Glomerular endothelial cell (primary cell): Measurements from ENCODE around the gene TAOK3. TPM values are rescaled to one million over a fixed set of nuclear protein-coding genes. Genes with fewer than 3 reads are reported as not detected.
"Not testable (repeated sequence)": the region's sequence is repeated elsewhere in the genome, so short reads cannot be mapped to it uniquely, and the experiment has no call there.

ENCODE experiments used
- DNase-seq: peaks from one replicate; pipeline ENCODE4 v3.0.0-alpha.2; 2011; ENCODE audit warnings: low read depth, low spot score; ENCODE audit errors: extremely low read depth
- total RNA-seq: library from RNA; depleted of rRNA; stranded (reverse); fragments of >200 nt; gene quantifications from 2 replicates; pipeline ENCODE4 v1.2.3, GENCODE V29; 2015

The TAOK3 gene
- 14.4 and 26.1 TPM in 2 replicates for total RNA-seq

DNA sequence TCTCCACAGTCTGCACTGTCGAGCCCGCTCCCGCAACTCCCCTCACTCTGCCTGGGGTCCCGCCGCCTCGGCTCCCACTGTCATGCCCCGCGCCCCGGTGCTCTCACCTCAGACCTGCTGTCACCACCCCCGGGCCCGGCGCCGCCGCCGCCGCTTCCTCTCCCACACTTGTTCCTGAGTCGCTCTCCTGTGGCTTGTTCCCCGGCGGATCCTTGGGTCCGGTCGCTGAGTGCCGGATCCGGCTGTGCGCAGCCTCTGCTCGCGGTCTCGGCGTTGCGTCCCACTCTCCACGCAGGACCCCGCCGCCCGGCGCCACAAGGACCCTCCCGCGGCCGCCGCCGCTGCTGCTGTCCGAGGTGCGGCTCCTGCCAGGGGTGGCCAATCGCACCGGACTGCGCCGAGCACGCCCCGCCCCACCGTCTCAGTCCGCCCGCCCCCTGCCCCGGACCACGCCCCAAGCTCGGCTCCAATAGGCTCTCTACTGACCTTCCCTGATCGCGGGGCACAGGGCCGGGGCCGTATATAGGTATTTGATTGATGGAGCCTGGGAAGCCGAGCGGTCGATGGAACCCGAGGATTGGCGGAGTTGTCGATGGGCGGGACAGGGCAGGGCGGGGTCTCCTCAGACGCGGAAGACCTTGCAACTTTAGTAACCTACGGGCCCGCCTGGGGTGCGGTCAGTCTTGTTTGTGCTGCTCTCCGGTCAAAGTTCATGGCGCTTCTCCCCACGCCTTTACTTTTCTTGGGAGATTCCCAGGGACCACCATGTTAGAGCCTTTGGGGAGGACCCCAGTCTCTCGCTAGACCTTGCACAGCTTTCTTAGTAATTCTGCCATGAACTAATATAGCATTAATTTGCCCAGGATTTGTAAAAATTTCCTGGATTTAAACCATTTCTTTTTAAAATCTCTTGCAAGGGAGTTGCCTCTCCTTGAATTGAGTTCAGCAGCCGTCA is at the start of gene TAOK3:
TAOK3 (minus strand) TSS at position 367 of the 955 bp plus-strand sequence. CDS start 117,340 bp downstream, outside the sequence.
- DNase-seq: peak; percentile 80

DNA sequence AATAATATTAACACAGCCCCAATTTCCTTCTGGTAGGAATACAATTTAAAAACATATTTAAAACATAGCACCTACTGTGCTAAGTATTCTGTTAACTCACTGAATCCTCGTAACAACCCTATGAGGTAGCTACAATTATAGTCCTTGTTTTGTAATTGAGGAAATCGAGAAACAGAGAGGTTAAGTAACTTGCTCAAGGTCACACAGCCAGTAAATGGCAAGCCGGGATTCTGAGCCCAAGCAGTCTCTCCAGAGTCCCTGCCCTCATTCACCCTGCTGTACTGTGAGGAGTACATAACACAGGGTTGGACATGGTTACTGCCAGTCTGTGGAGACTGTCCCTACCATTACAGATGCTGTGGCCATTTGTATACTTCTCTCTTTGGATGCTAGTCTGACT is 48.0 kb upstream of the TAOK3 start:
- DNase-seq: no peak

DNA sequence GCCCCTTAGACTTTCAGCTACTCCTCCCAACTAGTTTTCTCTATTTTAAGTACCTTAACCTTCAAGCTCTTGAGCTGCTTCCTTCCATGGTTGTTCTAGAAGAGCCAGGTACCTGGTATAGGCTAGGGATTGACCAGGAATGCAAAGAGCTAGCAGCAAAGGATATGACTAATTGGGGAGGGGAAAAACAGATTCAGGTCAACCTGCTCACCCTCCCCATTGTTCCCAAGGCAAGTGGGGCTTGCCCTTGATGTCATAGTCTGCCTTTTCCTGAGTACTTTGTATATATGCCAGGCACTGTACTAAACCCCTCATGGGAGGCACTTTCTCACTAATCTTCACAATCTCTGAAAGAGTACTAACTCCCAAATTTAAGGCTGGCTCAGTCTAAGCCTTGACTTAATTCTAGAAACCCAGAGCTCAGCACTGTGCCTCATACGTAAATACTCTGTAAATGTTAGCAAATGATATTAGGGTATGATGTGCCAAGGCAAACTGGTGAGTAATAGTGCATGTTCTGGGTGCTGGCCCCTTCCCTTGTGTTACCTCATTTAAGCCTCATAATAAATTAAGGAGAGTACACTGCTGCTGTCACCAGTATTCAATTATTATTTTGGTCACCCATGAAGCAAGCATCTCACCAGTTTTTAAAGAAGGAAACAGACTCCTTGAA is 45.8 kb upstream of the TAOK3 start:
- DNase-seq: peak; percentile 66

DNA sequence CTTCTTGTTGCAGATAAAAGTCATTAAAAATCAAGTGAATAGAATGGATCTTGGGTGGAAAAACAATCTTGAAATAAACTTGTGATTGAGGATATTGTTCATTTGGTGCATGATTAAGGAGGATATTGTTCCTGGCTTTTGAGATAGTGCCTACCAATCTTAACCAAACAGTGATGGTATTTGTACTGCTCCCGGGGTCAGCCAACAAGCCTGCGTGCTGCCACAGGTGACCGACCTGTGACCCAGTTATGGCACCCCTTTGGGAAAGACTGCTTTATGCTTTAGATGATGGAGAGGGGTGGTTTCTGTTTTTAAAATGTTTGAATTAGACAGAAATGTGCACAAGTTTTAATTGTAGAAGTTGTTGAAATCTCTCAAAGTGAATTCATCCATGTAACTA is 45.2 kb upstream of the TAOK3 start:
- no peak for DNase-seq

DNA sequence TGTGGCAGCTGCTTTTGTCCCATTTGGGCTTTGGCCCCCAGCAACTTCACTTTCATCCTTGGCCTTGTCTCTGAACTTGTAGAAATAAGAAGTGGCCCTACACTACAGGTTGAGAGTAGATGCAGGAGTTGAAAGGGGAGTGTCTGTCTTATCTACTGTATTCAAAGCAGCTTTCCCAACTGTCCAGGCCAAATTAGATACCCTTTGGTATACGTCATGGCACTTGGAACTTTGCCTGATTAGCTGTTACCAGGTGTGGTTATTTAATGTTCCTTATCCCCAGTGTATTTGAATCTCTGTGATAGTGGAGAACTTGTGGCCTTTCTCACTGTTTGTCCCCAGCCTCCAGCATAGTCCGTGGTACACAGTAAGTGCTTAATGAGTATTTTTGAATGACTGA is 37.1 kb upstream of the TAOK3 start:
- no peak for DNase-seq

DNA sequence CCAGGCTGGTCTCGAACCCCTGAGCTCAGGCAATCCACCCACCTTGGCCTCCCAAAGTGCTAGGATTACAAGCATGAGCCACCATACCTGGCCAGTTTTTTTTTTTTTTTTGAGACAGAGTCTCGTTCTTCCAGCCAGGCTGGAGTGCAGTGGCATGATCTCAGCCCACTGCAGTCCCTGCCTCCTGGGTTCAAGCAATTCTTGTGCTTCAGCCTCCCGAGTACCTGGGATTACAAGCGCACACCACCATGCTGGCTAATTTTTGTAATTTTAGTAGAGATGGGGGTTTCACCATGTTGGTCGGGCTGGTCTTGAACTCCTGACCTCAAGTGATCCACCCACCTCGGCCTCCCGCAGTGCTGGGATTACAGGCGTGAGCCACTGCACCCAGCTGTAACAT is 35.5 kb upstream of the TAOK3 start:
- not testable (repeated sequence) for DNase-seq

DNA sequence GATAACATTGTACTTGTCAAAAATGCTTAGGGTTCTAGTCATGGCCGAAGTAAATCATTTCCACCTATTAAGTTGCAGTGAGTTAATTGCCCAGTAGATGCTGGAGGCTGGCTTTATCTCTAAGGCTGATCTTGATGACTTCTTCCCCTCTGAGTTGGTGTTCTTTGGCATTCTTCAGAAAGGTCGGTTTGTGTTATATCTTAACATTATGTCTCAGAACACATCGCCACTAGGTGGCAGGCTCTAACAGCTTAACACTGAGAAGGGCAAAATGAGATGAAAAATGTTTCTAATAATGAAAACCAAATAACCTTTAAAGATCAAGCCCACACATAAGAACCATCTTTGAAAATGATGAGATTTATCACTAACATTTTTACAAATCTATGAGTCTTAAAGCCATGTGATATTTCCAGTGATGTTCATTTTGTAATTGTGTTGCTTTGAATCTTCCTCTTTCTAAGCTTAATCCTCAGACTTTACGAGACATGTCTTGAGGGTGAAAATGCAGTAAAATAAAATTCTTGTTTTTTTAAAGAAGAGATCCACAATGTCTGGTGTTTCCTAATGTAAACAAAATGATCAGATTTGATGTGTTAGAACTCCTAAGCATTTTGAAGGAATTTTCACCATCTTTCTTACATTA is 32.3 kb upstream of the TAOK3 start:
- DNase-seq: peak; percentile 74

DNA sequence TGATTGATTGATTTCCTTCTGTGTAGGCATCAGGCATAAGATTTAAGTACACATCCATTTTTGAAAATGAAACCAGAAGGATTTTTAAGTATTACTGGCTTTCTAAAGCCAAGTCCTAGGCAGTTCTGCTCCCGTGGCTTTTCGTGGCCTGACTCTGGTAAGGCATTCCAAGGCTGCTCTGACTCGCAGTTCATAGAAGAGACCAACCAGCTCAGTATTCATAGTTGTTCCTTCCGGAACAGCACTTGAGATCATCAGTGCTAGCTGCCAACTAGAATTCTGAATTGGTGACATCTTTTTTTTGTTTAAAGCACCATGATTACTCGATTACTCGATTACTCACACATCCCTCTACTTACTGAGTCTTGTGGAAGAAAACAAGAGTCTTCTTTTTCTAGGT is 29.5 kb upstream of the TAOK3 start:
- DNase-seq: no peak

DNA sequence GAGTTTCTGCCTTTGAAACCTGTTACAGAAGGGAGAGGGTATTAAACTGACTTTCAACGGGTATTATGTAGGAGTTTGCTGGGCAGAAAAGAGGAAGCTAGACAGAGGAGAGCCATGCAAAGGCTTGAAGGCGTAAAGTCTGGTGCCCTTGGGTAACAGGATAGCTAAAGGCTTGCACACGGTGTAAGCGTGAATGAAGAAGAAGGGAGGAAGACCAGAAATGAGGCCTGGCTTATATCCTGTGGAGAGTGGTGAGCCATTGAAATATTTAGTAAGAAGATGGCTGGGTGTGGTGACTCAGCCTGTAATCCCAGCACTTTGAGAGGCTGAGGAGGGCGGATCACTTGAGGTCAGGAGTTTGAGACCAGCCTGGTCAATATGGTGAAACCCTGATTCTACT is 26.2 kb upstream of the TAOK3 start:
- no peak for DNase-seq

DNA sequence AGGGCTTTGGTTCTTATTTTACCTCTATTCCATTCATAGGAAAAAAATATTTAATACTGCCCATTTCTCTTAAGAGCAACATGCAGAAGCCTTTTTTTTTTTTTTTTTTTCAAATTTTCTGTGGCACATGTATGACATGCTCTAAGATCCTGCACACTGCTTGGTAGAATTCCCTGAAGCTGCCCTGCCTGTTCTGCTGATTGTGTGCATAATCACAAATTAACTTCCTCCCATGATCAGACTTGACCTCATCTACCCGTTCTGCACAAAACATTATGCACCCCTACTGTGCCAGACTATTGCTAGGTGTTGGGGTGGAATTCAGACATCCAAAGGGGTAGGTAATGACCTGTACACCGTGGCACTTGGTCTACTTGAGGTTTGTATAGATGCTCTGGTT is 25.8 kb upstream of the TAOK3 start:
- no peak for DNase-seq

DNA sequence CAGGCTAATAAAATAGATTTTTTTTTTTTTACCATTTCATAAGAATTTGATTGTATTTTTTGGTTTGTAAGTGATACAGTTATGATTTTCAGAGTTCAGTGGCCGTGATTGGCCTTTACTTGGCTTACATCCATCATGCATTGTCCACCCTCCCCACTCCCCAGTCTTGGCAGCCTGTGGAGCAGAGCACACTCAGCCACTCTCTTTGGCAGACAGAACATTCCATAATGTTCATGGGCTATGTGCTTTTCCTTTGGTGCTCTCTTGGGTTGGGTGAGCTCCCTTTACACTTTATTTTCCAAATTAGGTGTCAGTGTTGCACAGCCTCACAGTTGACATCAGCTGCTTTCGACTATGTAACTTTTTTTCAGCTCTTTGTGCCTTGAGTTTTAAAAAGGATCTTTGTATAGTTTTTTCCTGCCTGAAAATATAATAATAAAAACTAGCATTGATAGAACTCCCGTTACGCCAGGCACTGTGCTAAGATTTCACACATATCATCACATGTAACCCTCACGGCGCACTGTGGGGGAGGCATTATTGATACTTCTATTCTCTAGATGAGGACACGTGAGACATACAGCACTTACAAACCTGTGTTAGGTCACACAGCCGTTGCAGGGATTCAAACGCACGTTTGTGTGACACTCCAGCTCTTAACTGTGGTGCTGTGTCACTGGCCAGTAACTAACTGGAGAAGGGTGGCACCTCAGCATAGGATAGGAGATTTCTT is 25.2 kb upstream of the TAOK3 start:
- no peak for DNase-seq

DNA sequence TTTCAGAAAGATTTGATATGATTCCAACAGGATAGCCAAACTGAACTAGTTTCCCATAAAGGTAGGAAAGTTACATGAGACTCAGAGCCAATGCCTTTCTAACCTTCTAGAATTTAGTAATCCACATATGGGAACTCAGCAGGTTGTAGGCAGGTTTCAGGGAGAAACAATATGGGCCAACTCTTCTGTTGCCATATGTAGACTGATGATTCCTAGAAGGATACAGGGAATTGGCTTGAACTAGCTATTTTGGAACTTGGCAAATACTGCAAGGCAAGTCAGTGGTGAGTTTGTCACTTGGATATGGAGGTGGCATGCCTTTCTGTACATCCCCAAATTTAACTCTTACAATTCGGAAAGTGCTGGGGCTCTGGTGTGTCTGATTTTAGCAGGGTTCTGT is 19.1 kb upstream of the TAOK3 start:
- DNase-seq: no peak

DNA sequence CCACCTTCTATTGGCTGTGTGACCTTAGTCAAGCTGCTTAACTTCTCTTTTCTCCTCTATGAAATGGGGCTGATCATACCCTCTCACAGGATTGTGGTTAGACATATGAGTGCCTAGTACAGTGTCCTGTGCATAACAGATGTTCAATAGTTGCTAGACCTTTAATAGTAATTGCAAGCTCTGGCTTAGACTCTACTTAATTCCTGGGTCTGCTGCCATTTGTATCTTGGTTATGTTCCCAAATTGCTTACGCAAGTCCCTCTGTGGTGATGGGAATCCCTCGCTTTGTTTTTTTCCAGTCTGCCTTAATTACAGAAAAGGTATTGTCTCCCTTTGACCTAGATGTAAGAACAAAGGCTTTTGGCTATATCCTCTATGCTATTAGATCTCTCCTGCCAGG is 18.7 kb upstream of the TAOK3 start:
- no peak for DNase-seq

DNA sequence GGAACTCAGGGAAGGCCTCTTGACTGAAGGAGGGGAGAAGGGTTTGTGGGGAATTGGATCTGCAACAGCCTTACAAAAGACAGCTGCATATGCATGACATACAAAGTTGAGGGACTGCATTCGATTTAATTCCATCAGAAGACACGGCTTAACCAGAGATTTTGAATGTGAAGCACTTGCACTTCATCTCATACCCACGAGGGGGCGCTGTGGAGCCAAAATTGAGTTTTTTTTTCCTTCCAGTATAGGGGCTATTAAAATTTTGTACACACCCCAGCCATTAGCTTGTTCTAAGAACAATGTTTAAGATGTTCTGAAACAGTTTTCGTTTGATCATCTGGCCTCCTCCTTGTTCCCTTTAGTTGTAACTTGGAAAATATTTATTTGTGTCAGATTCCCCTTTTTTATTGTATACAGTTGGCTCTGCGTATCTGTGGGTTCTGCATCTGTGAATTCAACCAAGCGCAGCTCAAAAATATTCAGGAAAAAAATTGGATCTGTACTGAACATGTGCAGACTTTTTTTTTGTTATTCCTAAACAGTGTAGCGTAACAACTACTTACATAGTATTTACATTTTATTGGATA is 5.3 kb upstream of the TAOK3 start:
- no peak for DNase-seq

DNA sequence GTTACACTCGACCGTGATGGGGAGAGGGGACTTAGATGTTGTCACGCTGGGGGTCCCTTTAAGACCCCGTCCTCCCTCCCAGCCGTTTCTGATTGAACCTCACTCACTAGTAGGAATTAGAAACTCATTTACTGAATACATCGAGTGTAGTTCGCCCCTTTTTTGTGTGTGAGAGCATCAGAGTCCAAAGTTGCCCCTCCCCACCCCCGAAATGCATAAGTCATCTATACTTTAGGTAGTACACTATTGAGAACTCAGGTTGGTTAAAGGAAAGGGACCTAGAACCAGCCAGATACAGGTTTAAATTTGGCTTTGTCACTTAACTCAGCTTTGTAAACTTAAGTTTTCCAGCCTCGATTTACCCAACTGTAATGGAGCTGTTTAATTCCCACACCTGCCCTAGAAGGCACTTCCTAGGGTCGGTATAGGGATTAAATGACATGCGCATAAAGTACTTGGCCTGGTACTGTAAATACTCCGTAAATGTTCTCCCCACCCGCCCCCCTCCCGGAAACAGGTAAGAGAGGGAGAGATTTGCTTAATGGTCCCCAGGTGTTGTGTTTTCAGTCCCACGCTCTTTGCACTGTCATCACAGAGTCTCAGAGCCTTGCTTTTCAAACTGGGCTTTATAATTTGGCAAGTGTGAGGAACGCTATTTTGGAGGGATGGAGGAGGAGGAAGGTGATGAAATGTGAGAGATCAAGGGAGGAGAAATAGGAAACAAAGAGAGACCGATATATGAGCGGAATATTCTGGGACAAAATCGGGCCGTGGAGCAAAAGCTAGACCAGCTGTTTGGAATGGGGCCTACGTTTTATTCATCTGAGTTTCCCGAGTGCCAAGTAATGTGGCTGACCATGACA is 4.5 kb upstream of the TAOK3 start:
- DNase-seq: no peak

DNA sequence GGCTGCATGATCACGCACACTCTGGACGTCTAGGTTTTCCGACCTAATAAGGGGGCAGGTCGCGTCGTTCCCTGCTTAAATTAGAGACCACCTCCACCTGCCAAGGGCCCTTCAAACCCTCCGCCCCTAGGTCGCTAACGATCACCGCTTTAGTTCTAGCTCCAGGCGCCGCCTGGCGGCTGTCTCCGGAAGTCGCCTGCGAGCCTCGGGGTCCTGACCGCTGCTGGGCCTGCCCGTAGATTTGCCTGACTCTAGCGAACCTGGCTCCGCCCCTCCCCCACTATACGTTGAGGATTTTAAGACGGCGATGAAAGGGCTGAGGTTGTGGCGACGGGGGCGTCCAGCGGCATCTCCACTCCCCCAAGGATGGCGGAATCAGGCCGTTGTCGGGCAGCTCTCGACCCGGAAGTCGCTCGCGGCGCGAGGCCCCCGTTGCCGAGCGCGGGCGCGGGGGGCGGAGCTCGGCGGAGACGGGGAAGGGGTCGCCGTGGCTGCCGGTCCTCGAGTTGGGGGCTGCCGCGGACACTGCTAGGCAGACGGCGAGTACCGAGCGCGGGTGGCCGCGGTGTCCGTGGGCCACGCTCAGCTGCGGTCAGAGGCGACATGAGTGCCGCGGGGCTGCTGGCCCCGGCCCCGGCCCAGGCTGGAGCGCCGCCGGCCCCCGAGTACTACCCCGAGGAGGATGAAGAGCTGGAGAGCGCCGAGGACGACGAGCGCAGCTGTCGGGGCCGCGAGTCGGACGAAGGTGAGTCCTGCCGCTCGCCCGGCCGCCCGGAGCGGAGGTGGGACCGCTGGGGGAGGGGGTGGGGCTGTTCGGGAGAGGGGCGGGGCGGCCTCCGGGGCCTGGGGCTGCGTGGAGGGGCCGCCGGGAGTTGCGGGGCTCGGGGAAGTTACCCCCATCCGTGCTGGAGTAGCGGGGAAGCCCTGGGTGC is 3.6 kb upstream of the TAOK3 start, which contains the start of gene SUDS3:
SUDS3 (plus strand) TSS at position 467 of the 932 bp plus-strand sequence; CDS start at position 604, 137 bp downstream.
- DNase-seq: peak; percentile 61

DNA sequence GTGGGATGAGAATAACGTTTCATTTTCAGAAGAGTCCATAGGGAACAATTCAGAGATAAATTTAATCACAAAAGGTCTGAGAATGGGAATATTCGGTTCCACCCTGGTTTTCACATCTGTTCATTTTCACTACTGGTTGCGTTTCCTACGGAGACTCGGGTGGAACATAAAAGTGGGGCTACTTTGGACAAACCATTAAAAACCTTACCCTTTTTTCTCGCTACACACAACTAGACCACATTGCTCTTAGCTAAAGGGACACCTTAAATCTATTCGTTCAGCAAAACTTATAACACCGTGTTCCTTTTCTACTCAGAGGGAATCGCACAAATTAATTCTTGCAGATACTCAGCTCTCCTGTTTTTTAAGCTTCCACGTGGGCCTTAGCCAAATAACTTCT is 2.6 kb upstream of the TAOK3 start:
- no peak for DNase-seq

DNA sequence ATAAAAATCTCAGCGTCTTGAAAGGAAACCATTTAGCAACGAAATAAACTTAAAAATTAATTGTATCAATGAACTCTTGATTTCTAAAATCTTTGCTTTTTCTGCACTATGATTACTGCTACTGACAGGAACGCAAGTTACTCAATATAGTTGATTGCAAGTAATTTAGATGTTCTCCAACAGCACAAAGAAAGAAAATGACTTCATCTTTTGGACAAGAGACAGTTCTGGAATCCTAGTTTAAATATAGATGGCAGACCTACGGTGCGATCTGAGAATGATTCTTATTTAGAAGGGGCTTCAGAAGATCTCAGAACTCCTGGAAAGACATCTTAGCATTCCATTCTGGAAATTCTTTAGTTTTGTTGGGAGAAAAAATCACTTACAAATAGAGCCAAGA is 2.2 kb upstream of the TAOK3 start:
- DNase-seq: no peak
